ELR (cell line): ENCODE data around the gene LPAR6.

Experiments used
- DNase-seq: peaks from one replicate; pipeline ENCODE4 v3.0.0-alpha.2; 2015; ENCODE audit warnings: low read depth

Gene LPAR6

DNA sequence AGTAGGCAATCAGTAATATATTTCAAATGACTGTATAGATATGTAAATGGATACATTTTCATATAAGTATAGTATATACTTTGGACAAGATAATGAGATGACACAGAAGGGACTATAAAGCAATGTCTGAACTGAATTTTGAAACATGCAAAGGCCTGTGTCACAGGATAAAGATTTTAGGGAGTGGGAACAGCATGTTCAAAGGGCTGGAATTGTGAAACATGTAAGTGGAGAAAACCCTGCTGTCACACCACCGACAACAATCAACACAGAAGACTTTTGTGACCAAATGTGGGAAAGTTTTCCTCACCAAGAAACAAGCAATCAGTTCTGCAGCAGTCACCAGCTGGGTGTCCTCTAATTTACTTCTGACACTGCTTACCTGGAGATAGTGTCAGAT is 42.9 kb downstream of the LPAR6 start:
- DNase-seq = no peak
